Measurements from ENCODE around the gene DEFB131A. TPM values are rescaled to one million over a fixed set of nuclear protein-coding genes. Genes with fewer than 3 reads are reported as not detected.
"Not testable (repeated sequence)": the region's sequence is repeated elsewhere in the genome, so short reads cannot be mapped to it uniquely, and the experiment has no call there.

The DEFB131A gene
- total and polyA plus RNA-seq, 2 experiments from 2014 or later: not detected

DNA sequence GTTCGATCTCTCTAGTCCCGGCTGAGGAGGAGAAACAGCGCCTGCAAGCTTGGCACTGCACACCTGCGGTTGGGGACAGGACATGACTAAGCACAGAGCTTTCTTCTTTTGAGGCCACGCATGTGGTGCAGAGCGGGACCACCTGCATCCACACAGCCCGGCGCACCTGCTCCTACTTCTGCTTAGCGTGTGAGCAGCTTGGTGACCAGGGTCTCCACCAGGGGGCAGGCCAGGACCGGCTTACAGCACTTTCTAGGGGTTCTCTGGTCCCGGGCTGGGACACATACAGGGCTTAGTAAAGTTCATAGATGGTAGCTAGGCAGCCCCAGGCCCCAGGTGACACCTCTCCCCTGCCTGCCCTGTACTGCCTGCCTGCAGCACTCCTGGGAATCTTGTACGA is 51.2 kb downstream of the DEFB131A start:
- not testable (repeated sequence) for H4K20me1 ChIP-seq (ENCODE audit: insufficient read depth, poor library complexity, severe bottlenecking); H3K9me3 ChIP-seq (ENCODE audit: low read depth); H3K79me2 ChIP-seq; H3K4me2 ChIP-seq; H3K9me2 ChIP-seq (replicated peaks; ENCODE audit: insufficient read depth); H3K36me3 ChIP-seq (replicated peaks; ENCODE audit: insufficient read depth, low read depth); H3K27ac ChIP-seq; H3K27me3 ChIP-seq; H2AFZ ChIP-seq; H3K4me3 ChIP-seq; H3K4me1 ChIP-seq (ENCODE audit: insufficient read depth)
- 18% methylated on average over 11 of the region's 12 CpGs for WGBS (ENCODE audit: low lambda C conversion rate, missing lambda C conversion rate)
- peak; percentile 83 for DNase-seq (ENCODE audit: low spot score)
- TF ChIP-seq, protein P1, sequence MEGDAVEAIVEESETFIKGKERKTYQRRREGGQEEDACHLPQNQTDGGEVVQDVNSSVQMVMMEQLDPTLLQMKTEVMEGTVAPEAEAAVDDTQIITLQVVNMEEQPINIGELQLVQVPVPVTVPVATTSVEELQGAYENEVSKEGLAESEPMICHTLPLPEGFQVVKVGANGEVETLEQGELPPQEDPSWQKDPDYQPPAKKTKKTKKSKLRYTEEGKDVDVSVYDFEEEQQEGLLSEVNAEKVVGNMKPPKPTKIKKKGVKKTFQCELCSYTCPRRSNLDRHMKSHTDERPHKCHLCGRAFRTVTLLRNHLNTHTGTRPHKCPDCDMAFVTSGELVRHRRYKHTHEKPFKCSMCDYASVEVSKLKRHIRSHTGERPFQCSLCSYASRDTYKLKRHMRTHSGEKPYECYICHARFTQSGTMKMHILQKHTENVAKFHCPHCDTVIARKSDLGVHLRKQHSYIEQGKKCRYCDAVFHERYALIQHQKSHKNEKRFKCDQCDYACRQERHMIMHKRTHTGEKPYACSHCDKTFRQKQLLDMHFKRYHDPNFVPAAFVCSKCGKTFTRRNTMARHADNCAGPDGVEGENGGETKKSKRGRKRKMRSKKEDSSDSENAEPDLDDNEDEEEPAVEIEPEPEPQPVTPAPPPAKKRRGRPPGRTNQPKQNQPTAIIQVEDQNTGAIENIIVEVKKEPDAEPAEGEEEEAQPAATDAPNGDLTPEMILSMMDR (IDR thresholded peaks at IDR 0.05; ENCODE audit: poor library complexity): peak; percentile 55

DNA sequence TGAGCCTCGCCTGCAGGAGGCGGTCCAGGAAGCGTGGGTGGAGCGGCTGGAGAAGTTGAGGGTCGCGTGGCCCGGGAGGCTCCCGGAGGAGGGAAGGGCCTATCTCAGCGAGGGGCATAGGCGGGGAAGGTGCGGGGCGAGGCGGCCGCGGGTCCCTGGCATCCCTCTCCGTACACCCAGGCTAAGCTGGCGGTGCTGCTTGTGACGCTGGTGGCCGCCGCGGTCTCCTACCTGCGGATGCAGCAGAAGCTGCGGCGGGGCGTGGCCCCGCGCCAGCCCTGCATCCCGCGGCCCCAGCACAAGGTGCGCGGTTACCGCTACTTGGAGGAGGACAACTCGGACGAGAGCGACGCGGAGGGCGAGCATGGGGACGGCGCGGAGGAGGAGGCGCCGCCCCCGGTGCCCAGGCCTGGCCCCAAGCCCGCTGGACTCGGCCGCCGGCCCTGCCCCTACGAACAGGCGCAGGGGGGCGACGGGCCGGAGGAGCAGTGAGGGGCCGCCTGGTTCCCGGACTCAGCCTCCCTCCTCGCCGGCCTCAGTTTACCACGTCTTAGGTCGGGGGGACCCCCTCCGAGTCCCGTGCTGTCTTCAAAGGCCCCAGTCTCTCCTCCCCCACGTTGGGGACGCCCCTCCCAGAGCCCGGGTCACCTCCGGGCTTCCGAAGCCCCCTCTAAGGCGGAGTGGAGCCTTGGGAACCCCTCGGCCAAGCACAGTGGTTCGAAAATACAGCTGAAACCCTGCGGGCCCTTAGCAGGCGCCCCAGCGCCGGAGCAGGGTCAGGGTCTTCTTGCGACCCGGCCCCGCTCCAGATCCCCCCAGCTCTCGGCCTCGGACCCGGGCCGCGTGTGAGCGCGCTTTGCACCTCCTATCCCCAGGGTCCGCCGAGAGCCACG is 53.6 kb downstream of the DEFB131A start:
- not testable (repeated sequence) for H3K9me2 ChIP-seq (replicated peaks; ENCODE audit: insufficient read depth); H3K4me3 ChIP-seq; H3K36me3 ChIP-seq (replicated peaks; ENCODE audit: insufficient read depth, low read depth); H3K4me1 ChIP-seq (ENCODE audit: insufficient read depth); H3K79me2 ChIP-seq; H3K27me3 ChIP-seq; H4K20me1 ChIP-seq (ENCODE audit: insufficient read depth, poor library complexity, severe bottlenecking); DNase-seq (ENCODE audit: low spot score); H3K27ac ChIP-seq; H3K9me3 ChIP-seq (ENCODE audit: low read depth)
- 6% methylated on average over 53 of the region's 86 CpGs for WGBS (ENCODE audit: low lambda C conversion rate, missing lambda C conversion rate)
- Histone ChIP-seq H3K4me2 (peak overlapping the region; percentile 76), H2AFZ (peak overlapping the region; percentile 15)

DNA sequence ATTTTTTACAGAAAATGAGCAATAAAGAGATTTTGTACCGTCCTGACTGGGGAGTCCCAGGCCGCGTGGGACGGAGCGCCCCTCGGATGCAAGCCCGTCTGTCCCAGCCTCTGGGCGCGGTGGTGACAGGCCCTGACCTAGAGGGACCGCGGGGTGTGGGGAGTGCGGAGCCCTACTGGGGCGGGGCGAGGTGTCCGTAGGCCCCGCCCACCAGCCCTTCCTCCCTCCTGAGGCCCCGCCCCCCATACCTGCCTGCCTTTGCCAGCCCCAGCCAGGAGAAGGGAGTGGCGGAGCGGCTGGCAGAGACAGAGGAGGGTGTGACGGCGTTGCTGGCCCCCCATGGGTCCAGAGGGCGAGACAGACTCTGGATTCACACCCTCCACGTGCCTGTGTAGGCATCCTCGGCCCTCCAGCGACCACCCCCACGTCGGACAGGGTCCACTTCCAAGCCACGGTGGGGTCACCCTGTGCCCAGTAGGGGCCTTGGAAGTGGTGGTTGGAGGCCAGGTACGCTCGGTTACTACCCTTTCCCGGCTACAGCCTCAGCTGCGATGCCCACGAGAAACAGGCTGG is 54.3 kb downstream of the DEFB131A start:
- not testable (repeated sequence) for H3K27me3 ChIP-seq; H3K4me1 ChIP-seq (ENCODE audit: insufficient read depth); H4K20me1 ChIP-seq (ENCODE audit: insufficient read depth, poor library complexity, severe bottlenecking); H3K9me2 ChIP-seq (replicated peaks; ENCODE audit: insufficient read depth); H3K79me2 ChIP-seq; H3K36me3 ChIP-seq (replicated peaks; ENCODE audit: insufficient read depth, low read depth); H3K9me3 ChIP-seq (ENCODE audit: low read depth); H3K4me3 ChIP-seq; H3K27ac ChIP-seq
- WGBS (ENCODE audit: low lambda C conversion rate, missing lambda C conversion rate): 63% methylated on average over 12 of the region's 33 CpGs
- peak; percentile 26 for DNase-seq (ENCODE audit: low spot score)
- Histone ChIP-seq H3K4me2 (peak overlapping the region; percentile 76), H2AFZ (peak overlapping the region; percentile 15)

DNA sequence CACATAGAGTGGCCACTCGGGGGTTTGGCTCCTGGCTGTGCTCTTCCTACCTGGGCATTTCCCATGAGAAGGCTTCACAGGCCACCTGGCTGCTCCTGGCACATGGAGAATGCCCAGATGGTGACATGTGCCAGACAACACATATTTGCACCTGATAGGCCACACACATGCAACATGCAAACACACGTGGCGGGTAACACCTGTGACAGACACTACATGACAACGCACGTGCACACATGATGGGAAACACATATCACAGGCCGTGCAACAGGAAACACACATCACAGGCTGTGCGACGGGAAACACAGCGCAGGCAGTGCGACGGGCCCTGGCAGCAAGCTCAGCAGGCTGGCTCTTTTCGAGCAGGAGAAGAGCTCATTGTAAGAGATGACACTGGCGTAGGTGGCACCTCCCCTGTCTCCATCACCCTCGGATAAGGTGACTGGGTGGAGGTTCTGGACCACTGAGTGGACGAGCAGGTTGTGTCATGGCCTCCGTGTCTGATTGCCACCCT is 55.8 kb downstream of the DEFB131A start:
- H3K36me3 ChIP-seq (replicated peaks; ENCODE audit: insufficient read depth, low read depth); H2AFZ ChIP-seq; H4K20me1 ChIP-seq (ENCODE audit: insufficient read depth, poor library complexity, severe bottlenecking); H3K9me2 ChIP-seq (replicated peaks; ENCODE audit: insufficient read depth); H3K27me3 ChIP-seq; H3K9me3 ChIP-seq (ENCODE audit: low read depth); H3K4me2 ChIP-seq; H3K4me1 ChIP-seq (ENCODE audit: insufficient read depth); DNase-seq (ENCODE audit: low spot score); H3K4me3 ChIP-seq; H3K79me2 ChIP-seq; H3K27ac ChIP-seq: not testable (repeated sequence)
- 95% methylated on average over 16 of the region's 16 CpGs for WGBS (ENCODE audit: low lambda C conversion rate, missing lambda C conversion rate)

Small RNAs within 50 kb of the gene (small RNA-seq; reads per million reads assigned to genes)
- not detected for gene RNA5SP153

Other genes starting within 250 kb of the DEFB131A start
- not detected in 2 replicates for gene USP17L10, start 233.8 kb upstream of the DEFB131A start, total RNA-seq
- gene USP17L10, start 233.8 kb upstream of the DEFB131A start, polyA plus RNA-seq: not detected in 2 replicates
- gene USP17L11, start 229.0 kb upstream of the DEFB131A start, total RNA-seq: not detected in 2 replicates
- not detected in 2 replicates for gene USP17L11, start 229.0 kb upstream of the DEFB131A start, polyA plus RNA-seq
- not detected in 2 replicates for gene USP17L12, start 224.3 kb upstream of the DEFB131A start, total RNA-seq
- gene USP17L12, start 224.3 kb upstream of the DEFB131A start, polyA plus RNA-seq: not detected in 2 replicates
- not detected in 2 replicates for gene USP17L13, start 219.5 kb upstream of the DEFB131A start, total RNA-seq
- not detected in 2 replicates for gene USP17L13, start 219.5 kb upstream of the DEFB131A start, polyA plus RNA-seq
- gene USP17L15, start 210.0 kb upstream of the DEFB131A start, total RNA-seq: 0.56 TPM in 1 of 2 replicates, not detected in the other
- not detected in 2 replicates for gene USP17L15, start 210.0 kb upstream of the DEFB131A start, polyA plus RNA-seq
- not detected in 2 replicates for gene USP17L17, start 200.5 kb upstream of the DEFB131A start, total RNA-seq
- not detected in 2 replicates for gene USP17L17, start 200.5 kb upstream of the DEFB131A start, polyA plus RNA-seq
- gene USP17L18, start 195.8 kb upstream of the DEFB131A start, total RNA-seq: not detected in 2 replicates
- gene USP17L18, start 195.8 kb upstream of the DEFB131A start, polyA plus RNA-seq: not detected in 2 replicates
- gene USP17L19, start 191.0 kb upstream of the DEFB131A start, total RNA-seq: not detected in 2 replicates
- gene USP17L19, start 191.0 kb upstream of the DEFB131A start, polyA plus RNA-seq: not detected in 2 replicates
- gene USP17L20, start 186.3 kb upstream of the DEFB131A start, total RNA-seq: not detected in 2 replicates
- gene USP17L20, start 186.3 kb upstream of the DEFB131A start, polyA plus RNA-seq: not detected in 2 replicates
- gene USP17L21, start 181.5 kb upstream of the DEFB131A start, total RNA-seq: not detected in 2 replicates
- not detected in 2 replicates for gene USP17L21, start 181.5 kb upstream of the DEFB131A start, polyA plus RNA-seq
- gene USP17L22, start 176.8 kb upstream of the DEFB131A start, total RNA-seq: not detected in 2 replicates
- not detected in 2 replicates for gene USP17L22, start 176.8 kb upstream of the DEFB131A start, polyA plus RNA-seq
- not detected in 2 replicates for gene USP17L24, start 119.2 kb upstream of the DEFB131A start, total RNA-seq
- not detected in 2 replicates for gene USP17L24, start 119.2 kb upstream of the DEFB131A start, polyA plus RNA-seq
- gene USP17L25, start 114.5 kb upstream of the DEFB131A start, total RNA-seq: not detected in 2 replicates
- gene USP17L25, start 114.5 kb upstream of the DEFB131A start, polyA plus RNA-seq: not detected in 2 replicates
- gene USP17L26, start 109.8 kb upstream of the DEFB131A start, total RNA-seq: not detected in 2 replicates
- not detected in 2 replicates for gene USP17L26, start 109.8 kb upstream of the DEFB131A start, polyA plus RNA-seq
- gene USP17L5, start 105.0 kb upstream of the DEFB131A start, total RNA-seq: not detected in 2 replicates
- gene USP17L5, start 105.0 kb upstream of the DEFB131A start, polyA plus RNA-seq: not detected in 2 replicates
- not detected in 2 replicates for gene USP17L27, start 100.3 kb upstream of the DEFB131A start, total RNA-seq
- not detected in 2 replicates for gene USP17L27, start 100.3 kb upstream of the DEFB131A start, polyA plus RNA-seq
- gene USP17L28, start 95.5 kb upstream of the DEFB131A start, total RNA-seq: not detected in 2 replicates
- gene USP17L28, start 95.5 kb upstream of the DEFB131A start, polyA plus RNA-seq: not detected in 2 replicates
- gene USP17L29, start 90.8 kb upstream of the DEFB131A start, total RNA-seq: not detected in 2 replicates
- gene USP17L29, start 90.8 kb upstream of the DEFB131A start, polyA plus RNA-seq: not detected in 2 replicates
- not detected in 2 replicates for gene USP17L30, start 81.3 kb upstream of the DEFB131A start, total RNA-seq
- not detected in 2 replicates for gene USP17L30, start 81.3 kb upstream of the DEFB131A start, polyA plus RNA-seq